Neural cell (in vitro differentiated cells): ENCODE measurements around the gene FAM53A.

Experiments
- EZH2 ChIP-seq: fragments of 200-600, 300-800 bp; shearing (Covaris generic), sonication (generic); IDR thresholded peaks from 2 replicates; pipeline ENCODE4 v1.6.1; 2014; ENCODE audit warnings: antibody characterized with exemption, low read length, borderline replicate concordance, mild to moderate bottlenecking; ENCODE audit not compliant: insufficient read depth, poor library complexity, severe bottlenecking
- POLR2AphosphoS5 ChIP-seq: IDR thresholded peaks from 2 replicates; pipeline ENCODE4 v1.6.1; 2012
- TF ChIP-seq, protein P1 (sequence below): fragments of 450-650 bp; IDR thresholded peaks from 2 replicates; pipeline ENCODE4 v1.5.1; 2014; ENCODE audit warnings: antibody characterized with exemption, mild to moderate bottlenecking, moderate library complexity; ENCODE audit not compliant: poor library complexity, severe bottlenecking

DNA sequence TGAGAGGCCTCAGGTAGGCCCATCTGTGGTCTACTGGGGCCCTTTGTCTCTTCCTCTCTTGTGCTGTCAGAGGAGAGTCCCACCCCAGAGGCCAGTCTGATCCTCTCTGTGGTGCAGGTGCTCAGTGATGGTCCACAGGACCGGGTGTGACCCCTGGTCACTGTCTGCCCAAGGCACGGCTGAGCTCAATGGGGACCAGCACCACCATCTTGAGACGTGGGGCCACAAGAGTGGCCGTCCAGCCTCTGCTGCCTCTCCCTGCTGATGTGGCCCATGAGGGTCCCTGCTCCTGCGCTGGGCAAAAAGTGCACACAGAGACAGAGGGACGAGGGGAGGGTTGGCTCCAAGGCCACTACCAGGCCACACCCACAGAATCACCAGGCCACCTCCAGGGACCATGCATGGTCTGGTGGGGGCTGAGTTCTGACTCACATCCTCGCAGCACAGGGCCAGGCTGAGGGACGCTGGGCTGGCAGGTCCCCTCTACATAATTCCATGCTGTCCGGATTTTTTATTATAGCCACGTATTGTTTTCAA is 88.3 kb downstream of the FAM53A start:
- no peak for TF ChIP-seq POLR2AphosphoS5
- TF ChIP-seq EZH2: no peak
- TF ChIP-seq, protein P1, sequence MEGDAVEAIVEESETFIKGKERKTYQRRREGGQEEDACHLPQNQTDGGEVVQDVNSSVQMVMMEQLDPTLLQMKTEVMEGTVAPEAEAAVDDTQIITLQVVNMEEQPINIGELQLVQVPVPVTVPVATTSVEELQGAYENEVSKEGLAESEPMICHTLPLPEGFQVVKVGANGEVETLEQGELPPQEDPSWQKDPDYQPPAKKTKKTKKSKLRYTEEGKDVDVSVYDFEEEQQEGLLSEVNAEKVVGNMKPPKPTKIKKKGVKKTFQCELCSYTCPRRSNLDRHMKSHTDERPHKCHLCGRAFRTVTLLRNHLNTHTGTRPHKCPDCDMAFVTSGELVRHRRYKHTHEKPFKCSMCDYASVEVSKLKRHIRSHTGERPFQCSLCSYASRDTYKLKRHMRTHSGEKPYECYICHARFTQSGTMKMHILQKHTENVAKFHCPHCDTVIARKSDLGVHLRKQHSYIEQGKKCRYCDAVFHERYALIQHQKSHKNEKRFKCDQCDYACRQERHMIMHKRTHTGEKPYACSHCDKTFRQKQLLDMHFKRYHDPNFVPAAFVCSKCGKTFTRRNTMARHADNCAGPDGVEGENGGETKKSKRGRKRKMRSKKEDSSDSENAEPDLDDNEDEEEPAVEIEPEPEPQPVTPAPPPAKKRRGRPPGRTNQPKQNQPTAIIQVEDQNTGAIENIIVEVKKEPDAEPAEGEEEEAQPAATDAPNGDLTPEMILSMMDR: no peak
